Esophagus (tissue), 2 donors: Measurements from ENCODE around the gene CD82. TPM values are rescaled to one million over a fixed set of nuclear protein-coding genes. Genes with fewer than 3 reads are reported as not detected.

ENCODE experiments used
- H3K27ac ChIP-seq, 2 donors: one replicate each; pipeline ENCODE4 v1.5.1; 2013; ENCODE audit warnings: low read depth in 2 of 2, mild to moderate bottlenecking in 2 of 2, inconsistent platforms in 1 of 2, low read length in 1 of 2, moderate library complexity in 1 of 2
- H3K27me3 ChIP-seq, 2 donors: one replicate each; pipeline ENCODE4 v1.6.1; 2013; ENCODE audit warnings: low read length in 2 of 2, control low read depth in 1 of 2, mild to moderate bottlenecking in 1 of 2; ENCODE audit not compliant: insufficient read depth in 2 of 2, control insufficient read depth in 1 of 2
- H3K36me3 ChIP-seq, 2 donors: one replicate each; pipeline ENCODE4 v1.6.1; 2013; ENCODE audit warnings: low read length in 1 of 2; ENCODE audit not compliant: control insufficient read depth in 2 of 2, insufficient read depth in 2 of 2
- H3K4me1 ChIP-seq, 2 donors: one replicate each; pipeline ENCODE4 v1.6.1; 2013; ENCODE audit warnings: low read length in 1 of 2; ENCODE audit not compliant: control insufficient read depth in 2 of 2, insufficient read depth in 2 of 2
- H3K4me3 ChIP-seq, 2 donors: one replicate each; pipeline ENCODE4 v1.5.1; 2013; ENCODE audit warnings: low read length in 2 of 2, mild to moderate bottlenecking in 2 of 2, low read depth in 1 of 2, moderate library complexity in 1 of 2
- H3K9me3 ChIP-seq, 2 donors: one replicate each; pipeline ENCODE4 v1.6.1; 2013; ENCODE audit warnings: mild to moderate bottlenecking in 2 of 2, low read depth in 1 of 2, low read length in 1 of 2, moderate library complexity in 1 of 2; ENCODE audit not compliant: control insufficient read depth in 2 of 2, insufficient read depth in 1 of 2
- WGBS, 2 donors: extraction: QIAGEN DNeasy Blood & Tissue Kit; methylation state at CpG; one replicate each; pipeline ENCODE4 v1.1.7; 2013; 5-methylcytosine and 5-hydroxymethylcytosine counted together
- polyA plus RNA-seq, 2 donors: library from polyadenylated mRNA; stranded (reverse); fragments of 200-250 nt; gene quantifications; one replicate each; pipeline ENCODE4 v1.2.3, GENCODE V29; 2013
- donor health status: healthy with polysubstance abuse.
- donor health status: Bipolar disorder and iron deficiency.

CD82 gene
- polyA plus RNA-seq = 100 to 1,000 TPM; 123 to 266 TPM

DNA sequence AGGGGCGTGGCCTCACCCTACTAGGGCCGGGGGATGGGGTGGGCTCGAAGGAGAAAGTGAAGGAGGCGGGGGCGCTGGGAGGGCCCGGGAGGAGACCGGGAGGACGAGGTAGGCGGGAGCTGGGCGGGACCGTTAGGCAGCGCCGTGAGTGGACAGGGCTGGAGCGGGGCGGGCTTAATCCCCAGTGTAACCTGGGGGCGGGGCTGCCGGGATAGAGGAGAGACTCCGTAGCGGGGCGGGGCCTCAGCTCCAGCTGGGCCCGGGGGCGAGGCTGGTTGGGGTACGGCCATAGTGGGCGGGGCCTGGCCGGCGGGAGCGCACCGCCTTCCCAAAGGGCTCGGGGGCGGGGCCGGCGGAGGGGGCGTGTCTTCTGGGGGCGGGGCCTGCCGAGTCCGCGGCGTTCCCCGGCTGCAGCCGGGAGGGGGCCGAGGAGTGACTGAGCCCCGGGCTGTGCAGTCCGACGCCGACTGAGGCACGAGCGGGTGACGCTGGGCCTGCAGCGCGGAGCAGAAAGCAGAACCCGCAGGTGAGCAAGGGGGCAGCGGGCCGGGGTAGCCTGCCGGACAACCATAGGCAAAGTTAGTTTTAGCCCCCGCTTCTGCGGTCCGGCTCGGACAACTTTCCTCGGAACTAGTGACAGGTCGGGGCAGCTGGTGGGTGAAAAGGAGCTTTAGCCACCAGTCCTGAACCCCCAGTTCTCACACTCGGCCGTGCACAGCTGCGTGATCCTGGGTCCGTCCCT is at the start of gene CD82:
TSS of gene CD82 (plus strand) at position 453 of the 742 bp plus-strand sequence. CDS start 29,000 bp downstream, outside the sequence.
- peak within 1 kb of the TSS; percentile 61 to 80 for H3K4me3 ChIP-seq
- no peaks in the 10 kb centered on the region for H3K27me3 ChIP-seq
- 1 to 2% methylated on average over 49 to 64 of the region's 64 CpGs for WGBS, 2 donors
- no peaks in the 10 kb centered on the region for H3K36me3 ChIP-seq
- H3K27ac ChIP-seq = peak within 1 kb of the TSS; percentile 97 to 98
- no peaks in the 10 kb centered on the region for H3K9me3 ChIP-seq
- H3K4me1 ChIP-seq = peaks cover 10 to 46% of the 10 kb centered on the region in 2 donors

DNA sequence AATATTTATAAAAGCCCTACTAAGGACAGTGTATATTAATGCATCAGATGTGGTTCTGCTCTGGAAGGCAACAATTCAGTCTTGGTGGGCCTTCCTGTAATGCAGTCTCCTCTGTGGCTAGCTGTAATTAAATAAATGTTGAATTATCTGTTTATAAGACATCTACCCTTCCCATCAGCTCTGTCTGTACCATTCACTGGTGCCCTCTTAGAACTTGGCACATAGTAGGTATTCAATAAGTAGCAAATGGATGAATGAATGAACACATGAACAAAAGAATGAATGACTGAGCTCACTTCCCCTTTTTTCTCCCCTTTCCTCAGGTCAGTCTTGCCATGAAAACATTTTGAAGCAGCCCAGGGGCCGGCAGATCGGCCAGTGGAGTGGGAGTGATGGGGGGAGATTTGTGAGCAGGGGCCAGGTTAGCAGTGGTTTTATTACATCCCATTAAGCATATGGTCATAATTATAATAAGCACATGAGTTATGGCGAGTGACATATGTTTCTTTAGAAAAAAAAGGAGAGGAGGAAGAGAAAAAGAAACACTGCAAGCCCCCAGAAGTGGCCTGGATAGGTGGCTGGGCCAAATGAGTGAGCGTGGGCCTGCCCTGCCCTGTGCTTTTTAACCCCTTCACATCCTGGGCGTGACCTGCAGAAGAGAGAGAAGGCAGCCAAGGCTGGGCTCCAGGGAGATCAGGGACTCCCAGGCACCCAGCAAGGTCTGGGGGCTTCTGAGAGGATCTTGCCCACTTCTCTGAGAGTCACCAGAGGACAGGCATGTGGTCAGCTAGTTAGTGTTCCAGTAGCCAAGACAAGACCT is 48.6 kb upstream of the CD82 start:
- Histone ChIP-seq H3K4me3 (no peak overlapping the region), H3K27me3 (no peaks in the 10 kb centered on the region), H3K4me1 (no peaks in the 10 kb centered on the region), H3K36me3 (no peaks in the 10 kb centered on the region), H3K27ac (no peak overlapping the region), H3K9me3 (no peaks in the 10 kb centered on the region)
- 67 to 75% methylated on average over 5 of the region's 5 CpGs for WGBS, 2 donors

GRCh38 chr11:44517541-44517940 is 47.9 kb upstream of the CD82 start:
- Histone ChIP-seq H3K36me3 (no peaks in the 10 kb centered on the region), H3K9me3 (no peaks in the 10 kb centered on the region), H3K27ac (no peak overlapping the region), H3K27me3 (no peaks in the 10 kb centered on the region), H3K4me1 (no peaks in the 10 kb centered on the region), H3K4me3 (no peak overlapping the region)
- WGBS, 2 donors = 82 to 93% methylated on average over 2 of the region's 2 CpGs

GRCh38 chr11:44518968-44519550 is 46.4 kb upstream of the CD82 start:
- H3K9me3 ChIP-seq = no peaks in the 10 kb centered on the region
- H3K27me3 ChIP-seq = no peaks in the 10 kb centered on the region
- no peak overlapping the region for H3K4me3 ChIP-seq
- WGBS, 2 donors = 68 to 73% methylated on average over 4 of the region's 4 CpGs
- H3K36me3 ChIP-seq = no peaks in the 10 kb centered on the region
- no peak overlapping the region for H3K27ac ChIP-seq
- no peaks in the 10 kb centered on the region for H3K4me1 ChIP-seq

DNA sequence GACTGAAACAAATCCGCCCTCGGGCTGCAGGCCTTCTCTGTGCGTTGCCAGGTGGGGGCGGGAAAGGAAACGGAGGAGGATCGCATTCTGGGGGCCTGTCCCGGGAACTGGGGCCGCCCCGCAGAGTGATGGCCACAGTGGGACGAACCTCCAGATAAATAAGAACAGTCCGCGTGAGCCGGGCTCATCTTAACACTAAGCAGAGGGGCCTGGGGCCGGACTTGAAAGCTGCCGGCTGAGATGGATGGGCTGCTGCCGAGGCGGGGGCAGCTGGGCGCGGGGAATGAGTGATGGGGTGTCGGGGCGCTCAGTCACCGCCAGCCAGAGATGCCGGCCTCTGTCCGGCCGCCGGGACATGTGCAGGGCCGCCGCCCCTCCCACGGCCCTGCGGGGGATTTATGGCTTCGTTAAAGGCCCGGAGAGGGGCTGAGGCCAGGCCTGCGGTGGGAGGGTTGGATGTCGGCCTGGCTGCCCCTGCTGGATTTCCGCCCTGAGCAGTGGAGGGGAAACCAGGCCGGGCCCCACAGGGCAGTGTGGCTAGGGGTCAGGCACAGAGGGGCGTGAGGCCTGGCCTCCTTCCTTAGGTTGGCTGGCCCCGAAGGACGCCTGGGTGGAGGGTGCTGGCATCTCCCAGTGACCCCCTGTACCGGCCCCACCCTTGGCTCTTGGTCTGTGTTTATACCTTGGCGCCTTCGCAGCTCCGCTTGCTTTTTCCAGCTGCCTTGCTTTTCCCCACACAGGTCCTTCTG is 45.3 kb upstream of the CD82 start:
- WGBS, 2 donors = 39 to 50% methylated on average over 43 of the region's 43 CpGs
- no peaks in the 10 kb centered on the region for H3K36me3 ChIP-seq
- no peak overlapping the region for H3K4me3 ChIP-seq
- no peak overlapping the region for H3K27ac ChIP-seq
- H3K4me1 ChIP-seq = no peaks in the 10 kb centered on the region
- no peaks in the 10 kb centered on the region for H3K27me3 ChIP-seq
- peaks cover 0 to 3% of the 10 kb centered on the region in 2 donors for H3K9me3 ChIP-seq

DNA sequence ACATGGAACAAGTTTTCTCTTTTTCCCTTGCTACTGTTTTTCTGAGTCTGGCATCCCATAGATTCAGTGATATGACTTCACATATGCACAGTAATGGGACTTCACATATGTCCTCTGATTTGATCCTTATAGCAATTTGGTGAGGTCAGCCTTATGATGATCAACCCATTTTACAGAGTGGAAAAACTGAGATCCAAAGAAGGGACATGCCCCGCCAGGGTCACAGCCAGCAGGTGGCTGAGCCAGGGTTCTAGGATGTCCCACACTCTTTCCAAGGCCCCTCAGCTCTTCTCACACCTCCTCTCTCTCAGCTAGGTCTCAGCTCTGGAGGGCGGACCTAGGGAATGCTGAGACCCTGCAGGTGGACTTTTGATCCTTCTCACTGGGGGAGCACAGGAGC is 44.3 kb upstream of the CD82 start:
- no peaks in the 10 kb centered on the region for H3K36me3 ChIP-seq
- H3K27ac ChIP-seq = no peak overlapping the region
- 91 to 94% methylated on average over 2 of the region's 2 CpGs for WGBS, 2 donors
- H3K9me3 ChIP-seq = peaks cover 0 to 3% of the 10 kb centered on the region in 2 donors
- no peaks in the 10 kb centered on the region for H3K27me3 ChIP-seq
- no peak overlapping the region for H3K4me3 ChIP-seq
- H3K4me1 ChIP-seq = no peaks in the 10 kb centered on the region

GRCh38 chr11:44522294-44522693 is 43.2 kb upstream of the CD82 start:
- H3K27me3 ChIP-seq = no peaks in the 10 kb centered on the region
- H3K4me1 ChIP-seq = no peaks in the 10 kb centered on the region
- WGBS, 2 donors = 44 to 53% methylated on average over 2 of the region's 2 CpGs
- H3K27ac ChIP-seq = no peak overlapping the region
- no peak overlapping the region for H3K4me3 ChIP-seq
- H3K9me3 ChIP-seq = peaks cover 0 to 3% of the 10 kb centered on the region in 2 donors
- H3K36me3 ChIP-seq = no peaks in the 10 kb centered on the region

- H3K27ac ChIP-seq = no peak overlapping the region
- no peaks in the 10 kb centered on the region for H3K4me1 ChIP-seq
- no peaks in the 10 kb centered on the region for H3K27me3 ChIP-seq
- H3K9me3 ChIP-seq = peaks cover 0 to 3% of the 10 kb centered on the region in 2 donors
- H3K36me3 ChIP-seq = no peaks in the 10 kb centered on the region
- WGBS, 2 donors = 84% methylated on average over 10 of the region's 10 CpGs
- H3K4me3 ChIP-seq = no peak overlapping the region
Observed at GRCh38 chr11:44524346-44524745, 41.1 kb upstream of the CD82 start.

DNA sequence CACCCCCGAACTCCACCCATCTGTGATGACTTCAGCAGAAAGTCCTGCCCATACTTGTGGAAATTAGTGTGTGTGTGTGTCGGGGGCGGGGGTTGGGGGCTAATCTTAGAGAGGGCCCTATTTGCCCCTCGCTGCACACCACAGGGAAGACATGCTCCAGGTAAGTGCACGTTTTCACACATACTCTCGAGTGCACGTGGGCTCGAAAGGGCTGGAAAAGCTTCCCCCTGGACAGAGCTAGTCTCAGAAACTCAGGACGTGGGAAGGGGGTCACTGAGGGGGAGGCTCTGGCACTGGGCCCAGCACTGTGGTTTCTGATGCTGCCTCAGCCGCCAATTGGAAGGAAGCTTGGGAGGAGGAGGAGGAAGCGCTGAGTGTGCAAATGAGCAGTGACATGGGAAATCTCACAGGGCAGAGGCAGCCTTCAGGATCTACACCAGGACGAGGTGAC is 40.7 kb upstream of the CD82 start:
- H3K9me3 ChIP-seq = peaks cover 0 to 3% of the 10 kb centered on the region in 2 donors
- no peak overlapping the region for H3K4me3 ChIP-seq
- H3K27me3 ChIP-seq = no peaks in the 10 kb centered on the region
- no peaks in the 10 kb centered on the region for H3K4me1 ChIP-seq
- no peaks in the 10 kb centered on the region for H3K36me3 ChIP-seq
- WGBS, 2 donors = 72 to 73% methylated on average over 12 of the region's 12 CpGs
- H3K27ac ChIP-seq = no peak overlapping the region
